Calu3 (cell line): ENCODE data around the gene NCSTN. TPM values are rescaled to one million over a fixed set of nuclear protein-coding genes. Genes with fewer than 3 reads are reported as not detected.

Experiments used
- BruUV-seq: library from RNA; stranded (reverse); fragments of 400-500 nt; replicated peaks from 2 replicates; lab custom pipeline; 2021; lab: Mats Ljungman, UMichigan
- CTCF ChIA-PET: fragments of 300-600 bp; sonication (Branson Sonifier 250); formaldehyde crosslinking; loops from one replicate; lab custom pipeline; 2022; ENCODE audit warnings: antibody characterized with exemption; lab: Charles Lee
- DNase-seq: peaks from one replicate; pipeline ENCODE4 v3.0.0; 2022
- H3K27ac Mint-ChIP-seq: one replicate; pipeline ENCODE4 v1.8.0; 2022; ENCODE audit warnings: mixed read lengths; ENCODE audit not compliant: unreplicated experiment
- H3K27me3 Mint-ChIP-seq: one replicate; pipeline ENCODE4 v1.8.0; 2022; ENCODE audit warnings: mixed read lengths; ENCODE audit not compliant: unreplicated experiment
- H3K36me3 Mint-ChIP-seq: one replicate; pipeline ENCODE4 v1.8.0; 2022; ENCODE audit warnings: mild to moderate bottlenecking, moderate library complexity, mixed read lengths; ENCODE audit not compliant: insufficient read depth, unreplicated experiment
- H3K4me1 Mint-ChIP-seq: one replicate; pipeline ENCODE4 v1.8.0; 2022; ENCODE audit warnings: mild to moderate bottlenecking, low read depth, mixed read lengths; ENCODE audit not compliant: unreplicated experiment
- H3K4me3 Mint-ChIP-seq: one replicate; pipeline ENCODE4 v1.8.0; 2022; ENCODE audit warnings: mild to moderate bottlenecking, low read depth, moderate library complexity, mixed read lengths; ENCODE audit not compliant: unreplicated experiment
- H3K9me3 Mint-ChIP-seq: one replicate; pipeline ENCODE4 v1.8.0; 2022; ENCODE audit warnings: low read depth, mixed read lengths; ENCODE audit not compliant: unreplicated experiment
- intact Hi-C: fragments of 100-400 bp; cut with micrococcal nuclease; formaldehyde crosslinking; loops from one replicate; pipeline ENCODE4 v1.10.0; 2022; ENCODE audit not compliant: unreplicated experiment
- total RNA-seq: library from RNA; stranded (reverse); gene quantifications from 2 replicates; pipeline ENCODE4 v1.2.3, GENCODE V29; 2022
- TF ChIP-seq, protein P1 (sequence below): fragments of 200-600 bp; IDR thresholded peaks from one replicate; pipeline ENCODE4 v1.8.0; 2022; ENCODE audit warnings: antibody characterized with exemption; ENCODE audit not compliant: unreplicated experiment

The NCSTN gene
- total RNA-seq, 1 experiment from 2014 or later: 135 TPM

DNA sequence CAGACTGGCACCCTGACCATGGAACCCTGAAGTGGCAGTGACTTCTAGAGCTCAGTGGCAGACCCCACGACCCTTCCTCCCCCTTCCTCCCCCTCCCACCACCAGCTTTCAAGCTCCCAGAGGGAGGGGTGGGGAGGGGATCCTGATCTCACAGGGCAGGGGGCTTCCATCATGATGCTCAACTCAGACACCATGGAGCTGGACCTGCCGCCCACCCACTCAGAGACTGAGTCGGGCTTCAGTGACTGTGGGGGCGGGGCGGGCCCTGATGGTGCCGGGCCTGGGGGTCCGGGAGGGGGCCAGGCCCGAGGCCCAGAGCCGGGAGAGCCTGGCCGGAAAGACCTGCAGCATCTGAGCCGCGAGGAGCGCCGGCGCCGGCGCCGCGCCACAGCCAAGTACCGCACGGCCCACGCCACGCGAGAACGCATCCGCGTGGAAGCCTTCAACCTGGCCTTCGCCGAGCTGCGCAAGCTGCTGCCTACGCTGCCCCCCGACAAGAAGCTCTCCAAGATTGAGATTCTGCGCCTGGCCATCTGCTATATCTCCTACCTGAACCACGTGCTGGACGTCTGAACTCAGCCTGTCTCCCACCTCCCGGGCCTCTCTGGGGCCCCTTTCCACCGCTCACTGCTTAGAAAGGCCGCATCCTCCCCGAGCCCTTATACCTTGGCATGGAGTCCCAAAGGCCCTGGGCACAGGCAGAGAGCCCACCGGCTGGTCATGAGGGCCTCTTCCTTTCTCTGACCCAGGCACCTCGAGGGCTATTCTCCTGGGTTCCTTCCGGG lies 27.6 kb downstream of the NCSTN start:
- no peak for DNase-seq

DNA sequence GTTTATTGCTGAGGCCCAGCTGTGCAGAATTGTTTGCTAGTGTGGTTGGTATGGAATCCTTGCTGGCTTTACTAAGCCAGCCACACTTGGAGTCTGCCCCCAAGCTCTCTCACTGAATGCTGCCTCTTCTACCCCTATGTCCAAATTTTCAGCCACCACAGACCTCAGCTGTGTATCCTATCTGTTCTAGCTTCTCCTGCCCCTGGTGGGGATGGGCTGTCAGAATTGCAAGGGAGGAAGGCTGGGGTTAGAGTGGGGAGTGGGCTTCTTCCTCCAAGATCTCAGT lies 28.1 kb downstream of the NCSTN start:
- no peaks in the 10 kb centered on the region for H3K9me3 Mint-ChIP-seq
- no peak overlapping the region for H3K4me3 Mint-ChIP-seq
- peaks cover 13% of the 10 kb centered on the region for H3K4me1 Mint-ChIP-seq
- H3K36me3 Mint-ChIP-seq: peaks cover 14% of the 10 kb centered on the region
- TF ChIP-seq, protein P1, sequence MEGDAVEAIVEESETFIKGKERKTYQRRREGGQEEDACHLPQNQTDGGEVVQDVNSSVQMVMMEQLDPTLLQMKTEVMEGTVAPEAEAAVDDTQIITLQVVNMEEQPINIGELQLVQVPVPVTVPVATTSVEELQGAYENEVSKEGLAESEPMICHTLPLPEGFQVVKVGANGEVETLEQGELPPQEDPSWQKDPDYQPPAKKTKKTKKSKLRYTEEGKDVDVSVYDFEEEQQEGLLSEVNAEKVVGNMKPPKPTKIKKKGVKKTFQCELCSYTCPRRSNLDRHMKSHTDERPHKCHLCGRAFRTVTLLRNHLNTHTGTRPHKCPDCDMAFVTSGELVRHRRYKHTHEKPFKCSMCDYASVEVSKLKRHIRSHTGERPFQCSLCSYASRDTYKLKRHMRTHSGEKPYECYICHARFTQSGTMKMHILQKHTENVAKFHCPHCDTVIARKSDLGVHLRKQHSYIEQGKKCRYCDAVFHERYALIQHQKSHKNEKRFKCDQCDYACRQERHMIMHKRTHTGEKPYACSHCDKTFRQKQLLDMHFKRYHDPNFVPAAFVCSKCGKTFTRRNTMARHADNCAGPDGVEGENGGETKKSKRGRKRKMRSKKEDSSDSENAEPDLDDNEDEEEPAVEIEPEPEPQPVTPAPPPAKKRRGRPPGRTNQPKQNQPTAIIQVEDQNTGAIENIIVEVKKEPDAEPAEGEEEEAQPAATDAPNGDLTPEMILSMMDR: no peak
- CTCF ChIA-PET: no interaction called here
- no peak overlapping the region for H3K27ac Mint-ChIP-seq
- BruUV-seq: no TSS peak
- no peak for DNase-seq
- intact Hi-C loops: loop anchor here (10.0 kb wide), 1 partner anchor 426 kb away; the partner anchor contains the start of gene IGSF9
- H3K27me3 Mint-ChIP-seq: no peaks in the 10 kb centered on the region

More for the DNA sequence above, 27.6 kb downstream of the NCSTN start:
- H3K9me3 Mint-ChIP-seq: no peaks in the 10 kb centered on the region
- H3K27me3 Mint-ChIP-seq: no peaks in the 10 kb centered on the region
- CTCF ChIA-PET: no interaction called here
- no TSS peak for BruUV-seq
- TF ChIP-seq, protein P1: no peak
- no peak overlapping the region for H3K27ac Mint-ChIP-seq
- intact Hi-C loops: loop anchor here (10.0 kb wide), 1 partner anchor 426 kb away; the partner anchor contains the start of gene IGSF9
- peaks cover 8% of the 10 kb centered on the region for H3K4me1 Mint-ChIP-seq
- peaks cover 12% of the 10 kb centered on the region for H3K36me3 Mint-ChIP-seq
- no peak overlapping the region for H3K4me3 Mint-ChIP-seq

DNA sequence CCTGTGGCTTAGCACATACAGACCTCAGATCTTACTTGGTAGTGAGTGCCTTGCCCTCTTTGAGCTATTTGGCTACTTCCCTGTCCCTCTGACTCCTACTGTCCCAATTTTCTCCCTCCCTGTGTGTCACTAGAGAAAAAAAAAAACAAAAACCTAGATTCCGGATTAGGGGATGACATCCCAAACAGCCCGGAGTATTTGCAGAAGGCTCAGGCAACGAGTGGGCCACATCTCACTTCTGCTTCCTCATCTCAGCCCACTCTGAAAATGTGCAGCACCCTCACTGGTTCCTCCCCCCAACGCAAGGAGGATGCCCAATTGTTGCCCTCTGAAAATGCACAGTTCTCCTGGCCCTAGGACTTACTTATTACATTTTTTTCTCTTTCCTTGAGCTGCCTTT lies 28.6 kb downstream of the NCSTN start:
- H3K36me3 Mint-ChIP-seq: peaks cover 14% of the 10 kb centered on the region
- no peak for DNase-seq
- H3K4me3 Mint-ChIP-seq: no peak overlapping the region
- no peak overlapping the region for H3K27ac Mint-ChIP-seq
- TF ChIP-seq, protein P1: no peak
- intact Hi-C loops: loop anchor here (10.0 kb wide), 1 partner anchor 427 kb away; the partner anchor contains the start of gene IGSF9
- H3K4me1 Mint-ChIP-seq: peaks cover 17% of the 10 kb centered on the region
- CTCF ChIA-PET: no interaction called here
- no TSS peak for BruUV-seq
- H3K27me3 Mint-ChIP-seq: no peaks in the 10 kb centered on the region
- no peaks in the 10 kb centered on the region for H3K9me3 Mint-ChIP-seq

DNA sequence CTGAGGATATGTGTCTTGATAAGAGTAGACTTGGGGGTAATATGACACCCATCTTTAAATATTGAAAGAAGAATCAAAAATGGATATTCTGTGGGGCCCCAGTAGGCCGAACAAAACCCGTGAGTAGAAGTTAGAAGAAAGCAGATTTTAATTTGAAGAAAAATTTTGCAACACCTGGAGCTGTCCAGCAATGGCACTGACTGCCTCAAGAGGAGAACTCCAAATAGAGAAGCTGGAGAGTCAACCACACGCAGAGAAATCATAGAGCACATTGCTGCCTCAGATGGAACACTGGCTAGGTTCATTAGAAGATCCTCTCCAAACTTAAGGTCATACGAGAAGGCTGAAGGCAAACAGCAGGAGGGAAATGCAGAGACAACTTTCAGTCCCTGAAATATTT lies 30.5 kb downstream of the NCSTN start:
- Mint-ChIP-seq H3K4me3 (no peak overlapping the region), H3K36me3 (peaks cover 14% of the 10 kb centered on the region), H3K27me3 (peaks cover 6% of the 10 kb centered on the region), H3K4me1 (peaks cover 17% of the 10 kb centered on the region), H3K27ac (no peak overlapping the region), H3K9me3 (no peaks in the 10 kb centered on the region)
- intact Hi-C loops: loop anchor here (10.0 kb wide), 1 partner anchor 429 kb away; the partner anchor contains the start of gene IGSF9
- CTCF ChIA-PET: no interaction called here
- no TSS peak for BruUV-seq
- TF ChIP-seq, protein P1: no peak
- no peak for DNase-seq
